CD4-positive, CD25-positive, alpha-beta regulatory T cell (primary cell): Measurements from ENCODE around the gene SLC6A11. TPM values are rescaled to one million over a fixed set of nuclear protein-coding genes. Genes with fewer than 3 reads are reported as not detected.

Experiments
- ATAC-seq, 2 donors: fragments of 150-1000 bp; cut with Tn5 transposase; one replicate each; pipeline ENCODE4 v1.10.0; 2021; ENCODE audit warnings: low read depth in 2 of 2, moderate number of reproducible peaks in 2 of 2, moderate library complexity in 1 of 2
- DNase-seq, 3 donors: peaks; one replicate each; pipeline versions ENCODE4 v3.0.0 to v3.0.0-alpha.2; 2012 to 2022; ENCODE audit warnings: mixed read lengths in 1 of 3
- H3K27ac ChIP-seq: one replicate; pipeline ENCODE4 v1.7.0; 2013; ENCODE audit warnings: mild to moderate bottlenecking, low read length; ENCODE audit not compliant: insufficient read depth, poor library complexity, severe bottlenecking
- H3K27me3 ChIP-seq: one replicate; pipeline ENCODE4 v1.7.0; 2013; ENCODE audit warnings: low read length; ENCODE audit not compliant: control insufficient read depth, insufficient read depth
- H3K36me3 ChIP-seq: one replicate; pipeline ENCODE4 v1.7.0; 2013; ENCODE audit warnings: mild to moderate bottlenecking, low read length, moderate library complexity; ENCODE audit not compliant: control insufficient read depth, insufficient read depth
- H3K4me1 ChIP-seq: 2 replicates; pipeline ENCODE4 v1.7.0; 2013; ENCODE audit warnings: mild to moderate bottlenecking, low read length; ENCODE audit not compliant: insufficient read depth, control insufficient read depth, poor library complexity, severe bottlenecking
- H3K4me3 ChIP-seq: one replicate; pipeline ENCODE4 v1.7.0; 2013; ENCODE audit warnings: low read depth, mild to moderate bottlenecking, low read length, moderate library complexity
- H3K9me3 ChIP-seq, 2 experiments: 1 replicate in 1 of 2; 2 replicates in 1 of 2; pipeline ENCODE4 v1.7.0; 2013; ENCODE audit warnings: low read length in 2 of 2, mild to moderate bottlenecking in 1 of 2, moderate library complexity in 1 of 2; ENCODE audit not compliant: control insufficient read depth in 2 of 2
- H3K27ac Mint-ChIP-seq, 3 donors: one replicate each; pipeline ENCODE4 v1.8.0; 2020 to 2022; ENCODE audit warnings: mild to moderate bottlenecking in 3 of 3, mixed read lengths in 3 of 3, moderate library complexity in 2 of 3
- H3K27me3 Mint-ChIP-seq: one replicate; pipeline ENCODE4 v1.8.0; 2022; ENCODE audit warnings: mild to moderate bottlenecking, mixed read lengths
- H3K36me3 Mint-ChIP-seq: one replicate; pipeline ENCODE4 v1.8.0; 2020; ENCODE audit warnings: mixed read lengths
- H3K4me1 Mint-ChIP-seq, 4 donors: one replicate each; pipeline ENCODE4 v1.8.0; 2020 to 2022; ENCODE audit warnings: mixed read lengths in 4 of 4, mild to moderate bottlenecking in 1 of 4
- H3K4me3 Mint-ChIP-seq, 4 donors: one replicate each; pipeline ENCODE4 v1.8.0; 2020 to 2022; ENCODE audit warnings: mild to moderate bottlenecking in 4 of 4, mixed read lengths in 4 of 4, moderate library complexity in 3 of 4
- H3K9me3 Mint-ChIP-seq, 7 donors: one replicate each; pipeline ENCODE4 v1.8.0; 2020 to 2022; ENCODE audit warnings: mixed read lengths in 7 of 7, mild to moderate bottlenecking in 3 of 7, moderate library complexity in 2 of 7
- polyA plus RNA-seq, 4 donors: library from polyadenylated mRNA; unstranded; fragments of 300-500 nt; fragmentation: Illumina TruSeq; gene quantifications; one replicate each; pipeline ENCODE4 v1.2.3, GENCODE V29; 2021
- total RNA-seq: library from RNA; stranded (reverse); gene quantifications from one replicate; pipeline ENCODE4 v1.2.3, GENCODE V29; 2022

SLC6A11 gene
- total and polyA plus RNA-seq, 5 donors from 2014 or later: not detected

DNA sequence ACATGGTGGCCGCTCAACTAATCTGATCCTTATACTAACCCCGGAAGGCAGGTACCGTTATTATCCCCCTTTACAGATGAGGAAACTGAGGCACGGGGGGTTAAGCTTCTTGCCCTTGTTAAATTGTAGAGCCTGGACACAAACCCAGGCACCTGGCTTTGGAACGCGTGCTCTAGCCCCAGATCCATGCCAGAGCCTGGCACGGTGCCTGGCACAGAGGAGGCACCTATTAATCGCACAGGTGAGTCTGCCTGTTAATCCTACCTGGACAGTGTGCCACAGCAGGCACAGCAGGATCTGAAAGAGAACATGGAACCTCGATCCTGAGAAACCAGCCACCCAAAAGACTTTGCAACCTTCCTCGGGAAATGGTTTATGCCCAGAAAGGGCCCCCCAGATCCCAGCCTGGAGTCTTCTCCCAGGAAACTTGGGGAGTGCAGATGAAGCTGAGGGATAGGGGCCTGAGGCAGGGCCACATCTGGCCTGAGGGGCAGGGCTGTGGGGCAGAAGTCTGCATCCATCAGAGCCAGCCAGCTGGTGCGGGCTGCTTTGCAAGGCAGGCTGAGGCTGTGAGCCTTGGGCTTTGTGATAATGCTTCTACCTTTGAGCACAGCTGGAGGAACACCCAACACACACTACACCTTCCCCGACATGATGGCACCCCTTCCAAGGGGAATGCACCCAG lies 121.3 kb downstream of the SLC6A11 start:
- Histone ChIP-seq H3K4me3 (no peak overlapping the region), H3K4me1 (no peaks in the 10 kb centered on the region), H3K36me3 (no peaks in the 10 kb centered on the region), H3K27me3 (no peaks in the 10 kb centered on the region), H3K9me3 (peaks cover 2 to 3% of the 10 kb centered on the region in 2 experiments), H3K27ac (no peak overlapping the region)
- ATAC-seq (no peak), DNase-seq (no peak)
- Mint-ChIP-seq H3K36me3 (no peaks in the 10 kb centered on the region), H3K4me1 (no peaks in the 10 kb centered on the region), H3K9me3 (peaks cover 0 to 2% (median 0%) of the 10 kb centered on the region in 7 donors), H3K27me3 (peaks cover 6% of the 10 kb centered on the region), H3K27ac (no peak overlapping the region), H3K4me3 (no peak overlapping the region)

DNA sequence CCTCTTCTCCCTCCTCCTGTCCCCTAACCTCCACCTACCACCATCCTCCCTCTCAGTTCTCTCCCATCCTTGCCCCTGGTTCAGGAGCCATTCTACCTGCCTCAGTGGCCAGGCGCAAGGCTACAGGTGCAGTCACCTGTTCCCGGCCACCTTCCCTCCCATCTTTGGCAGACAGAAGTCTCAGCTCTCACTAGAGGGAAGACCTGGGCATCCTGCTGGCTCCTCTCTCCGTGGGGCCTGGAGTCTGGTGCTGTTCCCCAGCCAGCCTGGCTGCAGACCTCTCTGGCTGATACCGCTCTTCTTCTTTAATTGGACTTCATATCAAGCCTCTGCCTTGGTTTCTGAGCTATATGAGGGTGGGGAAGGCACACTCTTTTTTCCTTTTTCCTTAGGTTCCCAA lies 123.5 kb downstream of the SLC6A11 start:
- no peaks in the 10 kb centered on the region for H3K27me3 ChIP-seq
- no peak for ATAC-seq
- no peak overlapping the region for H3K4me3 ChIP-seq
- Mint-ChIP-seq H3K4me1 (no peaks in the 10 kb centered on the region), H3K9me3 (peaks cover 0 to 2% (median 0%) of the 10 kb centered on the region in 7 donors), H3K27ac (no peak overlapping the region), H3K4me3 (no peak overlapping the region), H3K27me3 (peaks cover 10% of the 10 kb centered on the region), H3K36me3 (no peaks in the 10 kb centered on the region)
- H3K4me1 ChIP-seq: no peaks in the 10 kb centered on the region
- no peaks in the 10 kb centered on the region for H3K36me3 ChIP-seq
- H3K27ac ChIP-seq: no peak overlapping the region
- H3K9me3 ChIP-seq: peaks cover 2 to 9% of the 10 kb centered on the region in 2 experiments
- no peak for DNase-seq

GRCh38 chr3:10940106-10940505 lies 124.1 kb downstream of the SLC6A11 start:
- Mint-ChIP-seq H3K9me3 (peaks cover 0 to 2% (median 0%) of the 10 kb centered on the region in 7 donors), H3K27me3 (peaks cover 10% of the 10 kb centered on the region), H3K36me3 (no peaks in the 10 kb centered on the region), H3K27ac (no peak overlapping the region), H3K4me1 (no peaks in the 10 kb centered on the region), H3K4me3 (no peak overlapping the region)
- Histone ChIP-seq H3K27ac (no peak overlapping the region), H3K4me3 (no peak overlapping the region), H3K27me3 (no peaks in the 10 kb centered on the region), H3K36me3 (no peaks in the 10 kb centered on the region), H3K4me1 (no peaks in the 10 kb centered on the region), H3K9me3 (peaks cover 2 to 9% of the 10 kb centered on the region in 2 experiments)
- DNase-seq (no peak), ATAC-seq (no peak)

- no peaks in the 10 kb centered on the region for H3K36me3 Mint-ChIP-seq
- Histone ChIP-seq H3K9me3 (peaks cover 2 to 9% of the 10 kb centered on the region in 2 experiments), H3K4me1 (no peaks in the 10 kb centered on the region), H3K27ac (no peak overlapping the region), H3K27me3 (no peaks in the 10 kb centered on the region), H3K36me3 (no peaks in the 10 kb centered on the region), H3K4me3 (no peak overlapping the region)
- H3K4me3 Mint-ChIP-seq: no peak overlapping the region
- H3K27ac Mint-ChIP-seq: no peak overlapping the region
- no peak for ATAC-seq
- DNase-seq: peak in 1 of 3 donors; percentile 6
- no peaks in the 10 kb centered on the region for H3K4me1 Mint-ChIP-seq
- H3K27me3 Mint-ChIP-seq: peaks cover 10% of the 10 kb centered on the region
- peaks cover 0 to 2% (median 0%) of the 10 kb centered on the region in 7 donors for H3K9me3 Mint-ChIP-seq
Measured at GRCh38 chr3:10941972-10942371, 125.9 kb downstream of the SLC6A11 start.

- Histone ChIP-seq H3K9me3 (peaks cover 2 to 9% of the 10 kb centered on the region in 2 experiments), H3K36me3 (no peaks in the 10 kb centered on the region), H3K4me1 (no peaks in the 10 kb centered on the region), H3K27ac (no peak overlapping the region), H3K27me3 (no peaks in the 10 kb centered on the region), H3K4me3 (no peak overlapping the region)
- no peak for DNase-seq
- H3K9me3 Mint-ChIP-seq: peaks cover 0 to 2% (median 2%) of the 10 kb centered on the region in 7 donors
- no peak for ATAC-seq
- H3K4me1 Mint-ChIP-seq: no peaks in the 10 kb centered on the region
- no peak overlapping the region for H3K27ac Mint-ChIP-seq
- H3K36me3 Mint-ChIP-seq: no peaks in the 10 kb centered on the region
- peaks cover 10% of the 10 kb centered on the region for H3K27me3 Mint-ChIP-seq
- no peak overlapping the region for H3K4me3 Mint-ChIP-seq
Measured at GRCh38 chr3:10942690-10943205, 126.7 kb downstream of the SLC6A11 start.

DNA sequence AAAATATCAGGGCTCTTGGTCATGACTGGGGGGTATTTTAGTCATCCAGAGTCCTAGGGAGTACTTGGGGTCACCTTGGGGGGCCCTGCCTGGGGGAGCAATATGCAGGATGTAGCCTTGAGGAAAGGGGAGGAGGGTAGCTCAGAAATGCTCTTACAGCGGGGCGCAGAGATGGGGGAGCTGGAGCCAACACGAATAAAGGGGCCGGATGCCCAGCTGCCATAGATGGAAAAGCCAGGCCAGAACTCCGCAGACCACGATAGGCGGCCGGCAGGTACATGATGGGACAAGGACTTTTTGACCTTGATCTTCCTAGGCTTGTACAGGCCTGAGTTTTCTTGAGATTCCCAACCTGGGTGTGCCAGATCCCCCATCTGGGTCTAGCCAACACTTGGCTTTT lies 128.8 kb downstream of the SLC6A11 start:
- H3K4me1 Mint-ChIP-seq: no peaks in the 10 kb centered on the region

GRCh38 chr3:10945683-10946287 lies 129.8 kb downstream of the SLC6A11 start:
- H3K4me3 ChIP-seq: no peak overlapping the region
- no peak overlapping the region for H3K27ac ChIP-seq
- DNase-seq (peak; percentile 10 to 39 (median 14)), ATAC-seq (peak in 1 of 2 donors; percentile 24)
- H3K9me3 Mint-ChIP-seq: peaks cover 0 to 3% (median 2%) of the 10 kb centered on the region in 7 donors
- H3K27me3 Mint-ChIP-seq: peaks cover 10% of the 10 kb centered on the region
- no peaks in the 10 kb centered on the region for H3K36me3 ChIP-seq
- peaks cover 0 to 2% (median 0%) of the 10 kb centered on the region in 4 donors for H3K4me1 Mint-ChIP-seq
- H3K4me1 ChIP-seq: no peaks in the 10 kb centered on the region
- no peak overlapping the region for H3K4me3 Mint-ChIP-seq
- H3K27me3 ChIP-seq: no peaks in the 10 kb centered on the region
- H3K36me3 Mint-ChIP-seq: no peaks in the 10 kb centered on the region
- H3K9me3 ChIP-seq: peaks cover 2 to 9% of the 10 kb centered on the region in 2 experiments
- no peak overlapping the region for H3K27ac Mint-ChIP-seq

More for the DNA sequence above, 128.8 kb downstream of the SLC6A11 start:
- no peaks in the 10 kb centered on the region for H3K27me3 ChIP-seq
- H3K4me3 ChIP-seq: no peak overlapping the region
- H3K36me3 ChIP-seq: no peaks in the 10 kb centered on the region
- Mint-ChIP-seq H3K27me3 (peaks cover 10% of the 10 kb centered on the region), H3K4me3 (no peak overlapping the region), H3K9me3 (peaks cover 0 to 2% (median 2%) of the 10 kb centered on the region in 7 donors), H3K36me3 (no peaks in the 10 kb centered on the region), H3K27ac (peak overlapping the region in 1 of 3 donors; percentile 22)
- no peak overlapping the region for H3K27ac ChIP-seq
- no peak for DNase-seq
- no peak for ATAC-seq
- H3K4me1 ChIP-seq: no peaks in the 10 kb centered on the region
- peaks cover 2 to 9% of the 10 kb centered on the region in 2 experiments for H3K9me3 ChIP-seq
